HEK293 (cell line): ENCODE measurements around the gene DNAI1.

Experiments used
- ZNF664 ChIP-seq: fragments of 450-650 bp; formaldehyde crosslinking; IDR thresholded peaks from 2 replicates; pipeline ENCODE4 v1.5.1; 2016; ENCODE audit warnings: missing biosample characterization, missing genetic modification characterization
- ZNF791 ChIP-seq: fragments of 450-650 bp; formaldehyde crosslinking; IDR thresholded peaks from 2 replicates; pipeline ENCODE4 v1.5.1; 2016; ENCODE audit warnings: missing biosample characterization, missing genetic modification characterization
- TF ChIP-seq, protein P1 (sequence below): fragments of 450-650 bp; formaldehyde crosslinking; IDR thresholded peaks from 2 replicates; pipeline ENCODE4 v1.5.1; 2016; ENCODE audit warnings: missing biosample characterization, missing genetic modification characterization

GRCh38 chr9:34502471-34502870, 43.9 kb downstream of the DNAI1 start:
- TF ChIP-seq, protein P1, sequence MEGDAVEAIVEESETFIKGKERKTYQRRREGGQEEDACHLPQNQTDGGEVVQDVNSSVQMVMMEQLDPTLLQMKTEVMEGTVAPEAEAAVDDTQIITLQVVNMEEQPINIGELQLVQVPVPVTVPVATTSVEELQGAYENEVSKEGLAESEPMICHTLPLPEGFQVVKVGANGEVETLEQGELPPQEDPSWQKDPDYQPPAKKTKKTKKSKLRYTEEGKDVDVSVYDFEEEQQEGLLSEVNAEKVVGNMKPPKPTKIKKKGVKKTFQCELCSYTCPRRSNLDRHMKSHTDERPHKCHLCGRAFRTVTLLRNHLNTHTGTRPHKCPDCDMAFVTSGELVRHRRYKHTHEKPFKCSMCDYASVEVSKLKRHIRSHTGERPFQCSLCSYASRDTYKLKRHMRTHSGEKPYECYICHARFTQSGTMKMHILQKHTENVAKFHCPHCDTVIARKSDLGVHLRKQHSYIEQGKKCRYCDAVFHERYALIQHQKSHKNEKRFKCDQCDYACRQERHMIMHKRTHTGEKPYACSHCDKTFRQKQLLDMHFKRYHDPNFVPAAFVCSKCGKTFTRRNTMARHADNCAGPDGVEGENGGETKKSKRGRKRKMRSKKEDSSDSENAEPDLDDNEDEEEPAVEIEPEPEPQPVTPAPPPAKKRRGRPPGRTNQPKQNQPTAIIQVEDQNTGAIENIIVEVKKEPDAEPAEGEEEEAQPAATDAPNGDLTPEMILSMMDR = no peak
- TF ChIP-seq ZNF791 (tag by site-specific recombination) = no peak
- TF ChIP-seq ZNF664 (tag by site-specific recombination) = no peak
